Measurements from ENCODE around the gene TRAPPC10.

GRCh38 chr21:44084496-44085241, 72.6 kb downstream of the TRAPPC10 start:
- no peak for TF ChIP-seq SP1 (IDR thresholded peaks at IDR 0.05; ENCODE audit: low read depth)
- no peak for TF ChIP-seq ZBTB33 (IDR thresholded peaks at IDR 0.05; ENCODE audit: extremely low read depth, insufficient replicate concordance, low read length)
- no peak for TF ChIP-seq POLR2A (IDR thresholded peaks at IDR 0.05; ENCODE audit: borderline replicate concordance, extremely low read depth, insufficient read depth, insufficient read length)
- TF ChIP-seq CTCF (IDR thresholded peaks at IDR 0.05 in 2 of 3, conservative IDR thresholded peaks at IDR 0.05 in 1 of 3; ENCODE audit: borderline replicate concordance in 1 of 3, insufficient read depth in 1 of 3, low read depth in 2 of 3, low read length in 2 of 3) = no peak
- TF ChIP-seq EGR1 (IDR thresholded peaks at IDR 0.05; ENCODE audit: low read depth) = no peak
- no peak for TF ChIP-seq RAD21 (IDR thresholded peaks at IDR 0.05; ENCODE audit: low read depth)
- TF ChIP-seq EZH2 (IDR thresholded peaks at IDR 0.05) = no peak
- TF ChIP-seq CEBPB (IDR thresholded peaks at IDR 0.05; ENCODE audit: low read depth) = no peak
- TF ChIP-seq EZH2phosphoT487 (IDR thresholded peaks at IDR 0.05; ENCODE audit: borderline replicate concordance) = no peak
- no peak for TF ChIP-seq POLR2AphosphoS5 (IDR thresholded peaks at IDR 0.05; ENCODE audit: low read depth, low read length)
- no peak for TF ChIP-seq SRF (IDR thresholded peaks at IDR 0.05; ENCODE audit: low read depth)
- no peak for TF ChIP-seq SIN3A (IDR thresholded peaks at IDR 0.05; ENCODE audit: low read depth)
